GM12878 (cell line): ENCODE data around the gene SEMA5A. TPM values are rescaled to one million over a fixed set of nuclear protein-coding genes. Genes with fewer than 3 reads are reported as not detected.
A peak's percentile ranks its signal among the peaks of the same experiment; 100 is the strongest.

Experiments used
- ATAC-seq: fragments of 200-7000 bp; cut with Tn5 transposase; 3 replicates; pipeline ENCODE4 v1.9.1; 2020; ENCODE audit warnings: mild to moderate bottlenecking, moderate library complexity
- BruUV-seq: library from RNA; stranded (reverse); fragments of 400-500 nt; replicated peaks from 2 replicates; lab custom pipeline; 2021; lab: Mats Ljungman, UMichigan
- CTCF ChIA-PET: fragments of 300-600 bp; sonication (Branson Sonifier 250); formaldehyde crosslinking; extraction: SDS; loops from one replicate; lab custom pipeline; 2021; ENCODE audit warnings: inconsistent platforms; lab: Yijun Ruan, JAX
- POLR2A ChIA-PET: fragments of 350-600 bp; formaldehyde crosslinking; extraction: SDS; loops from one replicate; lab custom pipeline; 2021; ENCODE audit warnings: inconsistent platforms; lab: Charles Lee
- RAD21 ChIA-PET: fragments of 300-600 bp; sonication (Branson Sonifier 250); formaldehyde crosslinking; loops from one replicate; lab custom pipeline; 2023; ENCODE audit warnings: antibody characterized with exemption; ENCODE audit not compliant: unreplicated experiment; lab: Charles Lee
- SMC1A ChIA-PET: fragments of 300-600 bp; sonication (Branson Sonifier 250); formaldehyde crosslinking; loops from one replicate; lab custom pipeline; 2023; ENCODE audit not compliant: unreplicated experiment, uncharacterized antibody; lab: Charles Lee
- DNase-seq: peaks from one replicate; pipeline ENCODE4 v3.0.0-alpha.2; 2011; ENCODE audit warnings: low read depth, low spot score
- FAIRE-seq: peaks from 3 replicates; lab custom pipeline; 2011; peaks lifted over from hg19 to GRCh38; lab: Jason Lieb, UNC
- H2AFZ ChIP-seq: 2 replicates; pipeline ENCODE4 v1.6.0; 2011; ENCODE audit warnings: low read depth, low read length, control low read depth; ENCODE audit not compliant: control insufficient read depth
- H3K27ac ChIP-seq: 2 replicates; pipeline ENCODE4 v1.5.1; 2011; ENCODE audit warnings: control low read depth; ENCODE audit not compliant: control insufficient read depth, insufficient read depth
- H3K27me3 ChIP-seq, 2 experiments: replicated peaks in 1 of 2; 2 replicates each; pipeline versions ENCODE4 v1.6.0 to v1.6.1; 2011; ENCODE audit warnings: low read length in 1 of 2; ENCODE audit not compliant: control insufficient read depth in 2 of 2, insufficient read depth in 2 of 2
- H3K36me3 ChIP-seq, 2 experiments: 2 replicates each; pipeline ENCODE4 v1.5.1; 2011; ENCODE audit warnings: low read length in 1 of 2; ENCODE audit not compliant: control insufficient read depth in 2 of 2, insufficient read depth in 2 of 2
- H3K4me1 ChIP-seq: 2 replicates; pipeline ENCODE4 v1.6.1; 2011; ENCODE audit warnings: mild to moderate bottlenecking, low read length, moderate library complexity, mixed read lengths; ENCODE audit not compliant: control insufficient read depth, insufficient read depth
- H3K4me2 ChIP-seq: 2 replicates; pipeline ENCODE4 v1.6.0; 2011; ENCODE audit warnings: control low read depth; ENCODE audit not compliant: control insufficient read depth, insufficient read depth
- H3K4me3 ChIP-seq: fragments of 200-600 bp; sonication (generic); 2 replicates; pipeline ENCODE4 v1.5.1; 2016
- H3K79me2 ChIP-seq: 2 replicates; pipeline ENCODE4 v1.6.0; 2011; ENCODE audit warnings: low read length; ENCODE audit not compliant: control insufficient read depth, insufficient read depth
- H3K9ac ChIP-seq: 2 replicates; pipeline ENCODE4 v1.8.0; 2011; ENCODE audit warnings: low read length, control low read depth, mixed read lengths; ENCODE audit not compliant: control insufficient read depth, insufficient read depth
- H3K9me3 ChIP-seq: replicated peaks from 3 replicates; pipeline ENCODE4 v1.5.1; 2011; ENCODE audit warnings: mild to moderate bottlenecking, low read length; ENCODE audit not compliant: control insufficient read depth, insufficient read depth
- H4K20me1 ChIP-seq: 2 replicates; pipeline ENCODE4 v1.6.0; 2011; ENCODE audit not compliant: control insufficient read depth, insufficient read depth
- BCL11A ChIP-seq: IDR thresholded peaks from 2 replicates; pipeline ENCODE4 v1.6.1; 2011; ENCODE audit warnings: low read depth, low read length
- CBX3 ChIP-seq: fragments of 200-600 bp; sonication (generic); IDR thresholded peaks from 2 replicates; pipeline ENCODE4 v1.6.1; 2016; ENCODE audit warnings: low read depth, borderline replicate concordance
- CEBPZ ChIP-seq: fragments of 150-350 bp; IDR thresholded peaks from 2 replicates; pipeline ENCODE4 v1.6.1; 2016; ENCODE audit warnings: low read depth, low read length
- GABPA ChIP-seq: IDR thresholded peaks from 2 replicates; pipeline ENCODE4 v1.6.1; 2014; ENCODE audit warnings: antibody characterized with exemption, low read depth, mild to moderate bottlenecking, inconsistent platforms
- PRDM15 ChIP-seq: fragments of 450-650 bp; formaldehyde crosslinking; IDR thresholded peaks from 2 replicates; pipeline ENCODE4 v1.4.0; 2020; ENCODE audit warnings: mild to moderate bottlenecking, moderate library complexity
- RBBP5 ChIP-seq: fragments of 200-600 bp; sonication (generic); conservative IDR thresholded peaks from 2 replicates; pipeline ENCODE4 v1.6.1; 2016
- SREBF2 ChIP-seq: IDR thresholded peaks from 2 replicates; pipeline ENCODE4 v1.6.1; 2012; ENCODE audit warnings: mild to moderate bottlenecking, low read length
- TCF12 ChIP-seq: IDR thresholded peaks from 2 replicates; pipeline ENCODE4 v1.6.1; 2011; ENCODE audit warnings: low read depth, mild to moderate bottlenecking, low read length
- TCF3 ChIP-seq: IDR thresholded peaks from 2 replicates; pipeline ENCODE4 v1.6.1; 2012; ENCODE audit warnings: low read depth, mild to moderate bottlenecking, low read length, borderline replicate concordance; ENCODE audit not compliant: insufficient read depth
- WGBS: methylation state at CpG from one replicate; pipeline ENCODE4 v1.1.6; 2016; ENCODE audit warnings: low lambda C conversion rate; ENCODE audit not compliant: insufficient replicate concordance, insufficient coverage; ENCODE audit errors: missing lambda C conversion rate; 5-methylcytosine and 5-hydroxymethylcytosine counted together
- in situ Hi-C: fragments of 300-500 bp; cut with MboI; formaldehyde crosslinking; loops from 9 replicates; pipeline ENCODE4 v1.14.3; 2018; ENCODE audit warnings: mixed read lengths
- intact Hi-C: fragments of 100-400 bp; cut with micrococcal nuclease; formaldehyde crosslinking; loops from one replicate; pipeline ENCODE4 v1.14.2; 2022; ENCODE audit not compliant: unreplicated experiment
- polyA plus RNA-seq, 11 experiments: library from polyadenylated mRNA; depleted of rRNA in 4 of 11; unstranded in 6 of 11; stranded (reverse) in 5 of 11; fragments of >200 nt; fragmentation: Nextera tagmentation in 4 of 11; fragmentation: Illumina TruSeq in 1 of 11; extraction: Ambion mirVana in 4 of 11; extraction: Trizol in 1 of 11; gene quantifications; 1 replicate in 1 of 11; 2 replicates in 10 of 11; pipeline versions ENCODE4 v1.2.1 to v1.2.3, GENCODE V29; 2011 to 2016; ENCODE audit warnings: inconsistent platforms in 2 of 11, missing spikeins in 2 of 11, low read depth in 1 of 11
- total RNA-seq, 4 experiments: library from RNA; depleted of rRNA in 3 of 4; stranded (reverse); fragments of >200 nt in 3 of 4; fragmentation: Illumina TruSeq in 1 of 4; extraction: Trizol in 1 of 4; gene quantifications; 2 replicates each; pipeline versions ENCODE4 v1.2.1 to v1.2.3, GENCODE V29; 2013 to 2021
- TF ChIP-seq, protein P1 (sequence below): IDR thresholded peaks from 2 replicates; pipeline ENCODE4 v1.6.1; 2012; ENCODE audit warnings: low read length, inconsistent platforms
- TF ChIP-seq, protein P2 (sequence below): fragments of 450-650 bp; IDR thresholded peaks from 2 replicates; pipeline ENCODE4 v1.6.1; 2017; ENCODE audit warnings: antibody characterized with exemption, mild to moderate bottlenecking, moderate library complexity

Gene SEMA5A
- total and polyA plus RNA-seq, 10 of the 15 experiments (the other 5 are each of a cell fraction or from before 2014, with no cell fraction given), result 0.03 to 2.4 (median 0.09) TPM; not detected in 1

DNA sequence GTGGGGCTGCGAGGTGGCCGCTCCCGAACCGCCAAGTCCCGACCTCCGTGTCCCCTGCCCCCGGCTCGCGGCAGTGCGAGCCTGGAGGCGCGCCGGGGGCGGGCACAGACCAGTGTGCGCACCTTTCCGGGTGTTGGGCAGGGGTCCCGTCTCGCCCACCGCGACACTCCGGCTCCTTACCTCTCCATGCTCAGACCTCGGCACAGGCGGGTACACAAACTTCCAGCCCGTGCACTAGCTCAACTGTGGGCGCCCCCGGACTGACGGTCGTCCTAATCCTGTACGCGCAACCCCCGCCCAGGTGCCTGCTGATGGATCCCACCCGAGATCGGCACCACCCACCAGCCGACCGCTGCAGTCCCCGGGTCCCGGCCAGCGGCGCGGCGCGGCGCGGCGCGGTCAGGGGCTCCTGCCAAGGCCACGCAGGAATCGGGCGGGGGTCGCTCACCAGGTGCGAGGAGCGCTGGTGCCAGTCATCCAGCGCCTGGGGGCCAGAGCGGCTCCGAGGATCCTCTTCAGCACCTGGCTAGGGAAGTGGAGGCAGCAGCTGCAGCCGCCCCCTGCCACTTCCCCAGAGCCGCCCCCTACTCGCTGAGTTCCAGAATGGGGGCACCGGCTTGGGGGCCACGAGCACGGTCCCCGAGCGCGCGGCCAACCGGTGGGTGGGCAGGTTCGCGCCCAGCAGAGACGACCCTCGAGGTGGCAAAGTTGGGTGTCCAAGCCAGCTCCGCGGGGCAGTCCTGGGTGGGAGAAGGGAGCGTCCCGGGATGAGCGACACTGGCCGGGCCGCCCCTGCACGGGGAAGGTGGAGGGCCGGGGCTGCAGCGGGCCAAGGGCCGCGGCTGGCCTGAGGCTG is 511 bp downstream of the SEMA5A start:
- Histone ChIP-seq H3K4me2 (peak overlapping the region; percentile 79), H3K27ac (no peak overlapping the region), H2AFZ (0 out of 2 replicates have a peak overlapping the region, but pooled peaks have one; percentile 2), H3K79me2 (no peaks in the 10 kb centered on the region), H3K9ac (no peak overlapping the region), H3K4me1 (peaks cover 3% of the 10 kb centered on the region; the same call in 1 of the 2 replicates), H3K27me3 (peaks cover 1 to 9% of the 10 kb centered on the region in 2 experiments), H3K36me3 (no peaks in the 10 kb centered on the region), H3K9me3 (no peaks in the 10 kb centered on the region), H3K4me3 (peak overlapping the region; percentile 46), H4K20me1 (no peaks in the 10 kb centered on the region)
- FAIRE-seq (no peak), DNase-seq (no peak), ATAC-seq (peak; percentile 18)
- intact Hi-C loops, result loop anchor here (10.0 kb wide), 1 partner anchor 331 kb away; no protein-coding TSS in a partner anchor
- ChIA-PET RAD21 (no interaction called here), POLR2A (no interaction called here), CTCF (no interaction called here), SMC1A (no interaction called here)
- 20% methylated on average over 69 of the region's 82 CpGs for WGBS
- in situ Hi-C loops, result loop anchor here (5.0 to 25.0 kb wide), 2 partner anchors 183 to 1633 kb away; no protein-coding TSS in a partner anchor
- BruUV-seq, result no TSS peak
- no peak for TF ChIP-seq RBBP5
- TF ChIP-seq TCF12, result no peak
- no peak for TF ChIP-seq TCF3
- TF ChIP-seq PRDM15 (CRISPR knock-in tag), result no peak
- TF ChIP-seq, protein P1, sequence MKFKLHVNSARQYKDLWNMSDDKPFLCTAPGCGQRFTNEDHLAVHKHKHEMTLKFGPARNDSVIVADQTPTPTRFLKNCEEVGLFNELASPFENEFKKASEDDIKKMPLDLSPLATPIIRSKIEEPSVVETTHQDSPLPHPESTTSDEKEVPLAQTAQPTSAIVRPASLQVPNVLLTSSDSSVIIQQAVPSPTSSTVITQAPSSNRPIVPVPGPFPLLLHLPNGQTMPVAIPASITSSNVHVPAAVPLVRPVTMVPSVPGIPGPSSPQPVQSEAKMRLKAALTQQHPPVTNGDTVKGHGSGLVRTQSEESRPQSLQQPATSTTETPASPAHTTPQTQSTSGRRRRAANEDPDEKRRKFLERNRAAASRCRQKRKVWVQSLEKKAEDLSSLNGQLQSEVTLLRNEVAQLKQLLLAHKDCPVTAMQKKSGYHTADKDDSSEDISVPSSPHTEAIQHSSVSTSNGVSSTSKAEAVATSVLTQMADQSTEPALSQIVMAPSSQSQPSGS, result no peak
- no peak for TF ChIP-seq SREBF2
- TF ChIP-seq CBX3, result no peak
- no peak for TF ChIP-seq BCL11A
- TF ChIP-seq, protein P2, sequence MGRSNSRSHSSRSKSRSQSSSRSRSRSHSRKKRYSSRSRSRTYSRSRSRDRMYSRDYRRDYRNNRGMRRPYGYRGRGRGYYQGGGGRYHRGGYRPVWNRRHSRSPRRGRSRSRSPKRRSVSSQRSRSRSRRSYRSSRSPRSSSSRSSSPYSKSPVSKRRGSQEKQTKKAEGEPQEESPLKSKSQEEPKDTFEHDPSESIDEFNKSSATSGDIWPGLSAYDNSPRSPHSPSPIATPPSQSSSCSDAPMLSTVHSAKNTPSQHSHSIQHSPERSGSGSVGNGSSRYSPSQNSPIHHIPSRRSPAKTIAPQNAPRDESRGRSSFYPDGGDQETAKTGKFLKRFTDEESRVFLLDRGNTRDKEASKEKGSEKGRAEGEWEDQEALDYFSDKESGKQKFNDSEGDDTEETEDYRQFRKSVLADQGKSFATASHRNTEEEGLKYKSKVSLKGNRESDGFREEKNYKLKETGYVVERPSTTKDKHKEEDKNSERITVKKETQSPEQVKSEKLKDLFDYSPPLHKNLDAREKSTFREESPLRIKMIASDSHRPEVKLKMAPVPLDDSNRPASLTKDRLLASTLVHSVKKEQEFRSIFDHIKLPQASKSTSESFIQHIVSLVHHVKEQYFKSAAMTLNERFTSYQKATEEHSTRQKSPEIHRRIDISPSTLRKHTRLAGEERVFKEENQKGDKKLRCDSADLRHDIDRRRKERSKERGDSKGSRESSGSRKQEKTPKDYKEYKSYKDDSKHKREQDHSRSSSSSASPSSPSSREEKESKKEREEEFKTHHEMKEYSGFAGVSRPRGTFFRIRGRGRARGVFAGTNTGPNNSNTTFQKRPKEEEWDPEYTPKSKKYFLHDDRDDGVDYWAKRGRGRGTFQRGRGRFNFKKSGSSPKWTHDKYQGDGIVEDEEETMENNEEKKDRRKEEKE, result no peak
- no peak for TF ChIP-seq GABPA
- no peak for TF ChIP-seq CEBPZ
